ENCODE measurements around the gene PTTG1. TPM values are rescaled to one million over a fixed set of nuclear protein-coding genes. Genes with fewer than 3 reads are reported as not detected.

PTTG1 gene
- total RNA-seq, 1 donor from 2014 or later, result 146 TPM

DNA sequence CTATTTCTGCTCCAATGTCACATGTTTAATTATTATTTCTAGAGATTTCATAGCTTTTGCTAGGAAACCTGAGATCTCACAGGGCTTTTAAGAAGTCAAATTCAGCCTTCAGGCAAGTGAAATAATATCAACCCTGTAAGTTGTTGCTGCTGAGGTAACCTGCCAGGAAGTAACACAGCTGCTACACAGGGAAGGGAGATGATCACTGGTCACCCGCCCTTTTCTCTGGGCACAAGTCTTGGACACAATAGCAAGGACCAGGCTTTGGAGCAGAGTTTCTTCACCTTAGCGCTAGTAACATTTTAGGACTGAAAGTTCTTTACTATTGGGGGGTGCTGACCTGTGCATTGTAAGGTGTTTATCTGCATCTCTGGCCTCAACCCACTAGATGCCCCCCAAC, 50.1 kb downstream of the PTTG1 start:
- Mint-ChIP-seq H3K27me3 (ENCODE audit: low read depth) (no peaks in the 10 kb centered on the region), H3K9me3 (no peaks in the 10 kb centered on the region), H3K4me1 (ENCODE audit: low read depth) (peaks cover 69% of the 10 kb centered on the region), H3K36me3 (ENCODE audit: low read depth) (peaks cover 72% of the 10 kb centered on the region), H3K4me3 (ENCODE audit: low read depth) (peak overlapping the region; percentile 96), H3K27ac (peak overlapping the region; percentile 60)
- no peak for DNase-seq (ENCODE audit: low spot score)
- intact Hi-C loops (cut with micrococcal nuclease), result loop anchor here (2.0 kb wide), 1 partner anchor 13 kb away; no protein-coding TSS in a partner anchor

DNA sequence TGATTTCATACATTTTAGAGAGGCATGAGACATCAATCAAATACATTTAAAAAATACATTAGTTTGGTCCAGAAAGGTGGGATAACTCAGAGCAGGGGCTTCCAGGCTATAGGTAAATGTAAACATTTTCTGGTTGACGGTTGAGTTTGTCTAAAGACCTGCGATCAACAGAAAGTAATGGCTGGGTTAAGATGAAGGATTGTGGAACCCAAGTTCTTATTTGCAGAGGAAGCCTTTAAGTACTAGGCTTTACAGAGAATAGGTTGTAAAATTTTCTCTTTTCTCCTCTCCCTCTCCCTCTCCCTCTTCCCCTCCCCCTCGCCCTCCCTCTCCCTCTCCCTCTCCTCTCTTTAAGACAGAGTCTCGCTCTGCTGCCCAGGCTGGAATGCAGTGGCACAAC, 50.8 kb downstream of the PTTG1 start:
- H3K27me3 Mint-ChIP-seq (ENCODE audit: low read depth), result no peaks in the 10 kb centered on the region
- intact Hi-C loops (cut with micrococcal nuclease), result no loop called here
- no peaks in the 10 kb centered on the region for H3K9me3 Mint-ChIP-seq
- H3K27ac Mint-ChIP-seq, result peak overlapping the region; percentile 60
- H3K36me3 Mint-ChIP-seq (ENCODE audit: low read depth), result peaks cover 79% of the 10 kb centered on the region
- peaks cover 69% of the 10 kb centered on the region for H3K4me1 Mint-ChIP-seq (ENCODE audit: low read depth)
- DNase-seq (ENCODE audit: low spot score), result no peak
- H3K4me3 Mint-ChIP-seq (ENCODE audit: low read depth), result peak overlapping the region; percentile 96

GRCh38 chr5:160473681-160474080, 52.0 kb downstream of the PTTG1 start:
- Mint-ChIP-seq H3K27me3 (ENCODE audit: low read depth) (no peaks in the 10 kb centered on the region), H3K36me3 (ENCODE audit: low read depth) (peaks cover 89% of the 10 kb centered on the region), H3K27ac (peak overlapping the region; percentile 43), H3K4me1 (ENCODE audit: low read depth) (peaks cover 77% of the 10 kb centered on the region), H3K9me3 (no peaks in the 10 kb centered on the region), H3K4me3 (ENCODE audit: low read depth) (peak overlapping the region; percentile 45)
- intact Hi-C loops (cut with micrococcal nuclease), result no loop called here
- no peak for DNase-seq (ENCODE audit: low spot score)

GRCh38 chr5:160474084-160474483, 52.4 kb downstream of the PTTG1 start:
- Mint-ChIP-seq H3K9me3 (no peaks in the 10 kb centered on the region), H3K27me3 (ENCODE audit: low read depth) (no peaks in the 10 kb centered on the region), H3K27ac (peak overlapping the region; percentile 43), H3K4me3 (ENCODE audit: low read depth) (peak overlapping the region; percentile 45), H3K36me3 (ENCODE audit: low read depth) (peaks cover 88% of the 10 kb centered on the region), H3K4me1 (ENCODE audit: low read depth) (peaks cover 79% of the 10 kb centered on the region)
- DNase-seq (ENCODE audit: low spot score), result no peak
- intact Hi-C loops (cut with micrococcal nuclease), result no loop called here

DNA sequence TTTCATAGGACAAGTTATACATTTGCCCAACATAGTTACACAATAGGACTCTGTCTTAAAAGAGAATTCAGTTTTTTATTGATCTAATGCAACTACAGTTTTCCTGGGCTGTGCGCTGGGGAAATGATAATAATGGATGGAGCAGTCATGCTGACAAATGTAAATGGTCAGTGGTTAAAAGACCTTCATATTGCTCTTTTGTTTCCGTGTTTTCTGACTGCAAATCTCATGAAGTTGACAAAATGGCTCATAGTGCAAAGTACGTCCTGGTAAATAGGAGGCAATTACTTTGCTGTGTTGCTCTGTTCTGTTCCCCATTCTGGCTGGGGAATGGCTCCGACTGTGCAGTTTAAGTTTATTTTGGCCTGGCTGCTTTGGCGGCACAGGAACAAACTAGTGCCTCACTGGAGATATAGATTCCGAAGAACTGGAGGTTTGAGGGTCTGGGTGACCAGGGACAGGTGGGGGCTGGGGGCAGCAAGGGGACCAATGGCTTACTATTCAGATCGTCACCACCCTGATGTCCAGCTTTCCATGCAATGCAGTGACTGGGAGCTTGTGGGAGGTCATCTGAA, 54.3 kb downstream of the PTTG1 start:
- Mint-ChIP-seq H3K4me1 (ENCODE audit: low read depth) (peaks cover 83% of the 10 kb centered on the region), H3K9me3 (no peaks in the 10 kb centered on the region), H3K36me3 (ENCODE audit: low read depth) (peaks cover 88% of the 10 kb centered on the region), H3K4me3 (ENCODE audit: low read depth) (peak overlapping the region; percentile 49), H3K27me3 (ENCODE audit: low read depth) (no peaks in the 10 kb centered on the region), H3K27ac (peak overlapping the region; percentile 76)
- no peak for DNase-seq (ENCODE audit: low spot score)
- intact Hi-C loops (cut with micrococcal nuclease), result no loop called here

DNA sequence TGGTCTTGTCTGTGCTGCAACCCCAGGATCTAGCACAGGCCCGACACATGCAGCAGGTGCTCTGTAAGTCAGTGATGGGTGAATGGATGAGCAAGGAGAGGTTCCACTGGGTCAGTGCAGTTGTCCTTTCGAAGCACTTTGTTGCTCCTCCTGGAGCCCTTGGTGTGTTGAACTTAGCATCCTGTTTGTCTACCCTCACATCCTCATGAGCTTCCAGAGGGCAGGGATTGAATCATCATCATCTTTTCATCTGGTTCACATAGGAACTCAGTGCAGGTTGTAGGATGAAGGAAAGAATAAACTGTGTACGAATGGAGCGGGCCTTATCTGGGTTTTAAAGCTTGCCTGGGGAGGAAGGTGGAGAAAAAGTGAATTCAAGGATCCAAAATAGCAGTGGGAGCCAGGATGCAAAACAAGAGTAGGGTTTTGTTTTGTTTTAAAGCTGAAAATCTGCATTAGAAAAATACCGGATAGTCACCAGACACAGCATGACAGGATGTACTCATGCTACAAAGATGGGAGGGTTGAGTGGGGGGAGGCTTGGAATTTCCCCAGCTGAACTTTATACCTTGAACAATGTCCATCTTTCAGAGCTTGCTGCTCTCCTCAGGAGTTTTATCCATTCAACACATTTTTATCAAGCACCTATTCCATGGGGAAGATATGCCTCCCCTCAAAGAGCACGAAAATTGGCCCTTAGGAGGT, 55.8 kb downstream of the PTTG1 start:
- Mint-ChIP-seq H3K27me3 (ENCODE audit: low read depth) (no peaks in the 10 kb centered on the region), H3K36me3 (ENCODE audit: low read depth) (peaks cover 84% of the 10 kb centered on the region), H3K9me3 (no peaks in the 10 kb centered on the region), H3K4me1 (ENCODE audit: low read depth) (peaks cover 73% of the 10 kb centered on the region), H3K27ac (peak overlapping the region; percentile 78), H3K4me3 (ENCODE audit: low read depth) (peak overlapping the region; percentile 31)
- intact Hi-C loops (cut with micrococcal nuclease), result loop anchor here (1.0 kb wide), 1 partner anchor 9 kb away; no protein-coding TSS in a partner anchor
- DNase-seq (ENCODE audit: low spot score), result no peak

DNA sequence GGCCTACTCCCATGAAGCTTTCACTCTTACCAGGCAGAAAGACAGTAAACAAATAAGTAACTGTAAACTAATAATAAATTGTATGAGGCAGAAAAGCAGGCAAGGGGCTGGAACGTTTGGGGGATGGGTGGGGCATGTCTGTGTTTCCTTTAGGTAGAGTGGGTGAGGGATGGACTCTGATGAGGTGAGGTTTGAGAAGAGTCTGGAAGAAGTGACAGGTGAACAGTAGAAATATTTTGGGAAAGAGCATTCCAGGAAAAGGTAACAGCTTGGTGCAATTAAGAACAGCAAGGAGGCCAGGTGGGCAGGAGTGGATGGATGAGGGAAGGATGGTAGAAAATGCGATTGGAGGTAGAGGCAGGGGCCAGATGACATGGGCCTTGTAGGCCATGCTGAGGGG, 56.5 kb downstream of the PTTG1 start:
- DNase-seq (ENCODE audit: low spot score), result no peak
- Mint-ChIP-seq H3K36me3 (ENCODE audit: low read depth) (peaks cover 84% of the 10 kb centered on the region), H3K4me3 (ENCODE audit: low read depth) (peak overlapping the region; percentile 4), H3K4me1 (ENCODE audit: low read depth) (peaks cover 75% of the 10 kb centered on the region), H3K9me3 (no peaks in the 10 kb centered on the region), H3K27me3 (ENCODE audit: low read depth) (no peaks in the 10 kb centered on the region), H3K27ac (peak overlapping the region; percentile 71)
- intact Hi-C loops (cut with micrococcal nuclease), result no loop called here

Other genes with a start within 250 kb of the PTTG1 start
- gene FABP6, start 192.3 kb upstream of the PTTG1 start, total RNA-seq, result not detected in 2 replicates
- not detected in 2 replicates for gene CCNJL, start 109.3 kb upstream of the PTTG1 start, total RNA-seq
- not detected in 2 replicates for gene C1QTNF2, start 51.2 kb upstream of the PTTG1 start, total RNA-seq
- gene FAM200C, start 21.8 kb upstream of the PTTG1 start, total RNA-seq, result 1.3 and 1.4 TPM in 2 replicates
- 41.3 and 44.3 TPM in 2 replicates for gene SLU7, start 2.8 kb upstream of the PTTG1 start, total RNA-seq